Panc1 (cell line): ENCODE data around the gene MYH7. TPM values are rescaled to one million over a fixed set of nuclear protein-coding genes. Genes with fewer than 3 reads are reported as not detected.

Experiments
- ATAC-seq: fragments of 200-7000 bp; cut with Tn5 transposase; 2 replicates; pipeline ENCODE4 v1.9.1; 2020; ENCODE audit warnings: mild to moderate bottlenecking, moderate library complexity
- BruUV-seq: library from RNA; stranded (reverse); fragments of 400-500 nt; replicated peaks from 2 replicates; lab custom pipeline; 2021; lab: Mats Ljungman, UMichigan
- CTCF ChIA-PET: fragments of 300-600 bp; sonication (Branson Sonifier 250); formaldehyde crosslinking; loops from one replicate; lab custom pipeline; 2022; ENCODE audit warnings: antibody characterized with exemption; lab: Charles Lee
- POLR2A ChIA-PET: fragments of 300-600 bp; sonication (Branson Sonifier 250); formaldehyde crosslinking; loops from one replicate; lab custom pipeline; 2022; ENCODE audit warnings: antibody characterized with exemption; lab: Charles Lee
- DNase-seq: peaks from one replicate; pipeline ENCODE4 v3.0.0-alpha.2; 2010; ENCODE audit warnings: low read depth, low spot score
- H3K27ac ChIP-seq: 2 replicates; pipeline ENCODE4 v1.5.1; 2011; ENCODE audit warnings: mild to moderate bottlenecking, low read length, inconsistent platforms
- H3K27me3 ChIP-seq: fragments of 200-500 bp; sonication (Bioruptor generic); 2 replicates; pipeline ENCODE4 v1.6.0; 2014; ENCODE audit warnings: low read length, inconsistent platforms; ENCODE audit not compliant: control insufficient read depth, insufficient read depth
- H3K36me3 ChIP-seq: fragments of 200-500 bp; sonication (Bioruptor generic); 2 replicates; pipeline ENCODE4 v1.5.1; 2014; ENCODE audit warnings: inconsistent platforms, mild to moderate bottlenecking, low read length, moderate library complexity; ENCODE audit not compliant: control insufficient read depth, insufficient read depth
- H3K4me1 ChIP-seq: 2 replicates; pipeline ENCODE4 v1.5.1; 2011; ENCODE audit warnings: inconsistent platforms, mild to moderate bottlenecking, low read length, moderate library complexity; ENCODE audit not compliant: control insufficient read depth, insufficient read depth
- H3K4me3 ChIP-seq, 2 experiments: 2 replicates each; pipeline ENCODE4 v1.5.1; 2011 to 2012; ENCODE audit warnings: low read depth in 2 of 2, low read length in 2 of 2, mild to moderate bottlenecking in 2 of 2, inconsistent platforms in 1 of 2, moderate library complexity in 1 of 2
- H3K9me3 ChIP-seq: fragments of 200-500 bp; sonication (Bioruptor generic); 2 replicates; pipeline ENCODE4 v1.5.1; 2014; ENCODE audit warnings: low read depth, mild to moderate bottlenecking, inconsistent platforms, low read length, moderate library complexity; ENCODE audit not compliant: control insufficient read depth, insufficient read depth
- CTCF ChIP-seq: fragments of 450-650 bp; IDR thresholded peaks from 2 replicates; pipeline ENCODE4 v1.5.1; 2017; ENCODE audit warnings: mild to moderate bottlenecking
- POLR2AphosphoS5 ChIP-seq: IDR thresholded peaks from 2 replicates; pipeline ENCODE4 v1.6.1; 2012; ENCODE audit warnings: mild to moderate bottlenecking, low read depth, low read length, moderate library complexity
- REST ChIP-seq, 2 experiments: IDR thresholded peaks; 2 replicates each; pipeline ENCODE4 v1.6.1; 2011 to 2012; ENCODE audit warnings: low read depth in 2 of 2, control low read depth in 1 of 2, low read length in 1 of 2, mild to moderate bottlenecking in 1 of 2, moderate library complexity in 1 of 2; ENCODE audit not compliant: insufficient read depth in 1 of 2
- SIN3A ChIP-seq: IDR thresholded peaks from 2 replicates; pipeline ENCODE4 v1.6.1; 2012; ENCODE audit warnings: low read depth, mild to moderate bottlenecking, low read length, moderate library complexity, borderline replicate concordance; ENCODE audit not compliant: insufficient read depth
- TCF7L2 ChIP-seq: IDR thresholded peaks from 2 replicates; pipeline ENCODE4 v1.6.1; 2011; ENCODE audit warnings: mild to moderate bottlenecking, low read depth, low read length, inconsistent platforms
- in situ Hi-C: cut with HindIII; loops from 2 replicates; pipeline ENCODE4 v1.10.0; 2016; ENCODE audit warnings: low sequenced_read_pairs, low pct_unique_long_range_greater_than_20kb
- intact Hi-C: fragments of 100-400 bp; cut with micrococcal nuclease; formaldehyde crosslinking; loops from one replicate; pipeline ENCODE4 v1.10.0; 2022; ENCODE audit not compliant: unreplicated experiment
- total RNA-seq: library from RNA; stranded (reverse); gene quantifications from one replicate; pipeline ENCODE4 v1.2.1, GENCODE V29; 2021; ENCODE audit not compliant: unreplicated experiment

The MYH7 gene
- total RNA-seq, 1 experiment from 2014 or later, result not detected

DNA sequence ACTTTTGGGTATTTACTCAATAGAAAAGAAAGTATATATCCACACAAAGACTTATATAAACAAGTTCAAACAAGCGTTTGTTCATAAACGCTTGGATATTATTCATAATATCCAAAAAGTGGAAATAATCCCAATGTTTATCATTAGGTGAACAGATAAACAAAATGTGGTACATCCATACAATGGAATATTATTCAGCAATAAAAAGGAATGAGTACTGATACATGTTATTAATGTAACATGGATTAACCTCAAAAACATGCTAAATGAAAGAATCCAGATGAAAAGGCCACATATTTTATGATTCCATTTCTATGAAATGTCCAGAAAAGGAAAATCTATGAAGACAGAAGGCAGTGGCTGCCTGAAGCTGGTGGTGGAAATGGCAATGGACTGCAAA lies 16.8 kb upstream of the MYH7 start:
- ATAC-seq (no peak), DNase-seq (no peak)
- H3K4me1 ChIP-seq, result no peaks in the 10 kb centered on the region
- BruUV-seq, result no TSS peak
- intact Hi-C loops, result no loop called here
- H3K27ac ChIP-seq, result no peak overlapping the region
- no peak overlapping the region for H3K4me3 ChIP-seq
- H3K27me3 ChIP-seq, result peaks cover 2% of the 10 kb centered on the region
- in situ Hi-C loops, result no loop called here
- no peaks in the 10 kb centered on the region for H3K36me3 ChIP-seq
- POLR2A ChIA-PET, result no interaction called here
- CTCF ChIA-PET, result no interaction called here
- H3K9me3 ChIP-seq, result no peaks in the 10 kb centered on the region
- TF ChIP-seq TCF7L2 (no peak), REST (IDR thresholded peaks at IDR 0.05; ENCODE audit: insufficient read depth in 1 of 2, low read depth in 2 of 2, low read length in 1 of 2) (no peak), CTCF (no peak), POLR2AphosphoS5 (no peak), SIN3A (no peak)

DNA sequence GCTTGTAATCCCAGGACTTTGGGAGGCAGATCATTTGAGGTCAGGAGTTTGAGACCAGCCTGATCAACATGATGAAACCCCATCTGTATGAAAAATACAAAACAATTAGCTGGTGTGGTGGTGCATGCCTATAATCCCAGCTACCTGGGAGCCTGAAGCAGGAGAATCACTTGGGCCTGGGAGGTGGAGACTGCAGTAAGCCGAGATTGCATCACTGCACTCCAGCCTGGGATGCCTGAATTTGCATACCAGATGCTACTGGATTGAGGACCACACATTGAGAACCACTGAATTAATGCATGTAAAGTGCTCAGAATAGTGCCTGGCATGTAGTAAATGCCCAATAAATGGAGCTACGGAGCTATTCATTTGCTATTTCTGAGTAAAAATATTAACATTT lies 14.9 kb upstream of the MYH7 start:
- intact Hi-C loops, result no loop called here
- CTCF ChIA-PET, result no interaction called here
- H3K9me3 ChIP-seq, result no peaks in the 10 kb centered on the region

More for the DNA sequence above, 14.9 kb upstream of the MYH7 start:
- TF ChIP-seq REST (IDR thresholded peaks at IDR 0.05; ENCODE audit: insufficient read depth in 1 of 2, low read depth in 2 of 2, low read length in 1 of 2), result no peak
- TF ChIP-seq SIN3A, result no peak
- no peak for TF ChIP-seq CTCF
- TF ChIP-seq POLR2AphosphoS5, result no peak
- no peak for TF ChIP-seq TCF7L2
- Histone ChIP-seq H3K27ac (no peak overlapping the region), H3K4me3 (no peak overlapping the region), H3K36me3 (no peaks in the 10 kb centered on the region), H3K4me1 (no peaks in the 10 kb centered on the region), H3K27me3 (peaks cover 2% of the 10 kb centered on the region)
- POLR2A ChIA-PET, result no interaction called here
- no peak for ATAC-seq
- no TSS peak for BruUV-seq
- no peak for DNase-seq
- in situ Hi-C loops, result no loop called here
